HEK293 (cell line): ENCODE results near the gene OR5D14.

Source experiments
- CTCF ChIA-PET: fragments of 350-600 bp; formaldehyde crosslinking; extraction: SDS; loops from one replicate; lab custom pipeline; 2021; ENCODE audit warnings: antibody characterized with exemption; lab: Yijun Ruan, JAX
- POLR2A ChIA-PET: fragments of 300-600 bp; formaldehyde crosslinking; extraction: SDS; loops from one replicate; lab custom pipeline; 2020; ENCODE audit warnings: antibody characterized with exemption, inconsistent platforms; lab: Yijun Ruan, JAX
- H3K27ac ChIP-seq: fragments of 200-500 bp; sonication (Bioruptor generic); 2 replicates; pipeline ENCODE4 v1.5.1; 2014; ENCODE audit warnings: low read depth, low read length, control low read depth, inconsistent platforms; ENCODE audit errors: extremely low read depth
- H3K36me3 ChIP-seq, 2 experiments: fragments of 200-500 bp in 1 of 2; sonication (Bioruptor generic) in 1 of 2; 1 replicate in 1 of 2; 2 replicates in 1 of 2; pipeline ENCODE4 v1.5.1; 2014 to 2017; ENCODE audit warnings: inconsistent platforms in 2 of 2, low read length in 2 of 2; ENCODE audit not compliant: control insufficient read depth in 2 of 2, insufficient read depth in 1 of 2
- H3K4me1 ChIP-seq: fragments of 200-500 bp; sonication (Bioruptor generic); 2 replicates; pipeline ENCODE4 v1.5.1; 2014; ENCODE audit warnings: mild to moderate bottlenecking, low read length, inconsistent platforms; ENCODE audit not compliant: control insufficient read depth, insufficient read depth
- H3K4me3 ChIP-seq: 2 replicates; pipeline ENCODE4 v1.5.1; 2011; ENCODE audit warnings: low read depth, mild to moderate bottlenecking, control low read depth, low read length, moderate library complexity
- H3K9me3 ChIP-seq: fragments of 200-500 bp; sonication (Bioruptor generic); 2 replicates; pipeline ENCODE4 v1.5.1; 2014; ENCODE audit warnings: low read depth, low read length, inconsistent platforms; ENCODE audit not compliant: control insufficient read depth, insufficient read depth
- GLI2 ChIP-seq: fragments of 450-650 bp; formaldehyde crosslinking; IDR thresholded peaks from 2 replicates; pipeline ENCODE4; 2017; ENCODE audit warnings: missing biosample characterization, missing genetic modification characterization, low read depth, borderline replicate concordance
- GLI4 ChIP-seq: fragments of 450-650 bp; formaldehyde crosslinking; IDR thresholded peaks from 2 replicates; pipeline ENCODE4 v1.5.1; 2016; ENCODE audit warnings: missing biosample characterization, missing genetic modification characterization
- SP2 ChIP-seq: fragments of 450-650 bp; formaldehyde crosslinking; IDR thresholded peaks from 2 replicates; pipeline ENCODE4 v1.5.1; 2016; ENCODE audit warnings: missing biosample characterization, missing genetic modification characterization
- ZNF10 ChIP-seq: fragments of 450-650 bp; formaldehyde crosslinking; IDR thresholded peaks from 2 replicates; pipeline ENCODE4 v1.5.1; 2017; ENCODE audit warnings: missing biosample characterization, missing genetic modification characterization
- ZNF112 ChIP-seq: fragments of 450-650 bp; formaldehyde crosslinking; IDR thresholded peaks from 2 replicates; pipeline ENCODE4 v1.5.0; 2017; ENCODE audit warnings: missing biosample characterization, missing genetic modification characterization
- ZNF214 ChIP-seq: fragments of 450-650 bp; formaldehyde crosslinking; IDR thresholded peaks from 2 replicates; pipeline ENCODE4 v1.5.1; 2017; ENCODE audit warnings: missing biosample characterization, mild to moderate bottlenecking, missing genetic modification characterization, borderline replicate concordance
- ZNF266 ChIP-seq: fragments of 450-650 bp; formaldehyde crosslinking; IDR thresholded peaks from 2 replicates; pipeline ENCODE4 v1.5.1; 2016; ENCODE audit warnings: missing biosample characterization, missing genetic modification characterization, low read depth
- ZNF354C ChIP-seq: fragments of 450-650 bp; formaldehyde crosslinking; IDR thresholded peaks from 2 replicates; pipeline ENCODE4 v1.5.1; 2016; ENCODE audit warnings: missing biosample characterization, missing genetic modification characterization, low read depth, borderline replicate concordance
- ZNF510 ChIP-seq: fragments of 450-650 bp; formaldehyde crosslinking; IDR thresholded peaks from 2 replicates; pipeline ENCODE4 v1.5.1; 2018; ENCODE audit warnings: mild to moderate bottlenecking, missing genetic modification characterization, missing biosample characterization; ENCODE audit not compliant: insufficient replicate concordance
- ZNF561 ChIP-seq: fragments of 450-650 bp; IDR thresholded peaks from 2 replicates; pipeline ENCODE4 v1.5.1; 2018; ENCODE audit warnings: missing biosample characterization, missing genetic modification characterization, borderline replicate concordance
- ZNF585B ChIP-seq: fragments of 450-650 bp; formaldehyde crosslinking; IDR thresholded peaks from 2 replicates; pipeline ENCODE4 v1.5.1; 2016; ENCODE audit warnings: missing biosample characterization, missing genetic modification characterization
- ZNF621 ChIP-seq: fragments of 450-650 bp; formaldehyde crosslinking; IDR thresholded peaks from 2 replicates; pipeline ENCODE4 v1.5.1; 2017; ENCODE audit warnings: missing biosample characterization, missing genetic modification characterization
- ZNF658 ChIP-seq: fragments of 450-650 bp; formaldehyde crosslinking; IDR thresholded peaks from 2 replicates; pipeline ENCODE4; 2016; ENCODE audit warnings: missing biosample characterization, missing genetic modification characterization
- TF ChIP-seq, protein P1 (sequence below): fragments of 450-650 bp; formaldehyde crosslinking; IDR thresholded peaks from 2 replicates; pipeline ENCODE4 v1.5.1; 2016; ENCODE audit warnings: missing biosample characterization, missing genetic modification characterization
- TF ChIP-seq, protein P2 (sequence below): fragments of 450-650 bp; IDR thresholded peaks from 2 replicates; pipeline ENCODE4 v1.5.1; 2018; ENCODE audit warnings: missing biosample characterization, mild to moderate bottlenecking, missing genetic modification characterization
- TF ChIP-seq, protein P3 (sequence below): fragments of 450-650 bp; formaldehyde crosslinking; IDR thresholded peaks from 2 replicates; pipeline ENCODE4 v1.5.1; 2016; ENCODE audit warnings: missing biosample characterization, missing genetic modification characterization, low read depth
- TF ChIP-seq, protein P4 (sequence below): fragments of 450-650 bp; formaldehyde crosslinking; IDR thresholded peaks from 2 replicates; pipeline ENCODE4 v1.5.1; 2016; ENCODE audit warnings: missing biosample characterization, missing genetic modification characterization, borderline replicate concordance
- TF ChIP-seq, protein P5 (sequence below): fragments of 450-650 bp; formaldehyde crosslinking; IDR thresholded peaks from 2 replicates; pipeline ENCODE4 v1.5.1; 2016; ENCODE audit warnings: missing biosample characterization, missing genetic modification characterization

OR5D14 gene

DNA sequence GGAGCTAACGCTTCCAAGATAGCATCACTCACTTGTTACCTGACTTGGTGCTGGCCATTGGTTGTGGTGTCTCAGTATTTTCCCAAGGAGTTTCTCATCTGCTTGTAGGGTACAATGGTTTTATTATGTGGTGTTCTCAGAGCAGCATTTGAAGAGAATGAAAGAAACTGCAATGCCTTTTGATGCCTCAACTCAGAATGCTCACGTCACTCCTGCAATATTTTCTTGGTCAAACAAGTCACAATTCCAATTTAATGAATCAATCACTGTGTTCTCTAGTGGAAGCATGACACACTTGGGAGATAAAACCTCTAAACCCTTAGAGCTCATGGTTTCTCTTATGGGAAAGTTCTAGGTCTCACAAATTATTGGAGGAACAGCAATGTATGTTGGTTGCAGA, 2.0 kb upstream of the OR5D14 start (continued):
- TF ChIP-seq, protein P1, sequence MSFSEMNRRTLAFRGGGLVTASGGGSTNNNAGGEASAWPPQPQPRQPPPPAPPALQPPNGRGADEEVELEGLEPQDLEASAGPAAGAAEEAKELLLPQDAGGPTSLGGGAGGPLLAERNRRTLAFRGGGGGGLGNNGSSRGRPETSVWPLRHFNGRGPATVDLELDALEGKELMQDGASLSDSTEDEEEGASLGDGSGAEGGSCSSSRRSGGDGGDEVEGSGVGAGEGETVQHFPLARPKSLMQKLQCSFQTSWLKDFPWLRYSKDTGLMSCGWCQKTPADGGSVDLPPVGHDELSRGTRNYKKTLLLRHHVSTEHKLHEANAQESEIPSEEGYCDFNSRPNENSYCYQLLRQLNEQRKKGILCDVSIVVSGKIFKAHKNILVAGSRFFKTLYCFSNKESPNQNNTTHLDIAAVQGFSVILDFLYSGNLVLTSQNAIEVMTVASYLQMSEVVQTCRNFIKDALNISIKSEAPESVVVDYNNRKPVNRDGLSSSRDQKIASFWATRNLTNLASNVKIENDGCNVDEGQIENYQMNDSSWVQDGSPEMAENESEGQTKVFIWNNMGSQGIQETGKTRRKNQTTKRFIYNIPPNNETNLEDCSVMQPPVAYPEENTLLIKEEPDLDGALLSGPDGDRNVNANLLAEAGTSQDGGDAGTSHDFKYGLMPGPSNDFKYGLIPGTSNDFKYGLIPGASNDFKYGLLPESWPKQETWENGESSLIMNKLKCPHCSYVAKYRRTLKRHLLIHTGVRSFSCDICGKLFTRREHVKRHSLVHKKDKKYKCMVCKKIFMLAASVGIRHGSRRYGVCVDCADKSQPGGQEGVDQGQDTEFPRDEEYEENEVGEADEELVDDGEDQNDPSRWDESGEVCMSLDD (tag by site-specific recombination), result no peak

DNA sequence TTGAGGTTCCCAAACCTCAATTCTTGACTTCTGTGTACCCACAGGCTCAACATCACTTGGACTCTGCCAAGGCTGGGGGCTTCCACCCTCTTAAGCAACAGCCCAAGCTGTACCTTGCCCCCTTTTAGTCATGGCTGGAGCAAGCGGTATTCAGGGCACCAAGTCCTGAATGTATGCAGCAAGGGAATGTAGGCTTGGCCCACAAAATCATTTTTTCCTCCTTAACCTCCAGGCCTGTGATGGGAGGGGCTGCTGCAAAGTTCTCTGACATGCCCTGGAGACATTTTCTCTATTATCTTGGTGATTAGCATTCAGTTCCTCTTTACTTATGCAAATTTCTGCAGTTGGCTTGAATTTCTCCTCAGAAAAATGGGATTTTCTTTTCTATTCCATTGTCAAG, 10.9 kb downstream of the OR5D14 start:
- Histone ChIP-seq H3K9me3 (no peaks in the 10 kb centered on the region), H3K4me3 (no peak overlapping the region), H3K27ac (no peak overlapping the region), H3K4me1 (no peaks in the 10 kb centered on the region), H3K36me3 (no peaks in the 10 kb centered on the region)
- CTCF ChIA-PET, result no interaction called here
- TF ChIP-seq ZNF585B (tag by site-specific recombination) (peak; percentile 59), GLI4 (tag by site-specific recombination) (no peak)
- TF ChIP-seq, protein P2, sequence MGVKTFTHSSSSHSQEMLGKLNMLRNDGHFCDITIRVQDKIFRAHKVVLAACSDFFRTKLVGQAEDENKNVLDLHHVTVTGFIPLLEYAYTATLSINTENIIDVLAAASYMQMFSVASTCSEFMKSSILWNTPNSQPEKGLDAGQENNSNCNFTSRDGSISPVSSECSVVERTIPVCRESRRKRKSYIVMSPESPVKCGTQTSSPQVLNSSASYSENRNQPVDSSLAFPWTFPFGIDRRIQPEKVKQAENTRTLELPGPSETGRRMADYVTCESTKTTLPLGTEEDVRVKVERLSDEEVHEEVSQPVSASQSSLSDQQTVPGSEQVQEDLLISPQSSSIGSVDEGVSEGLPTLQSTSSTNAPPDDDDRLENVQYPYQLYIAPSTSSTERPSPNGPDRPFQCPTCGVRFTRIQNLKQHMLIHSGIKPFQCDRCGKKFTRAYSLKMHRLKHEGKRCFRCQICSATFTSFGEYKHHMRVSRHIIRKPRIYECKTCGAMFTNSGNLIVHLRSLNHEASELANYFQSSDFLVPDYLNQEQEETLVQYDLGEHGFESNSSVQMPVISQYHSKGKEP (tag by site-specific recombination), result no peak
- POLR2A ChIA-PET, result no interaction called here

DNA sequence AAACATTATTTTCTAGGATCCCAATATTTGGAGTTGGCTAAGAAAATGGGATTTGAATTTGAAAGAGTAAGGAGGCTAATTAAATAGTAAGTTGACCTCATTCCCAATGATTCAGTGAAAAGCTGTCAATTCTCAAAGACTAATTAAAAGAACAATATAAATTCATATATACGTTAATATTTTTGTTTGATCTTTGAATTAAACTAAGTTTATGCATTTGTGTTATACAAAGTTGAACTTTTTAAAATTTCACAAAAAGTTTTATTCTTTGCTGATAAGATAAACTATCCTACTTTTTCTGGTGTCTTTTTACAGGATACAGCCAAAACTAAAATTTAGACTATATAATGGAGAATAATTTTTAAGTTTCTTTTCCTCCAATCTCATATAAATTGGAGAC, 15.7 kb downstream of the OR5D14 start, which contains the start of gene OR5L1:
OR5L1 (plus strand) TSS at position 301 of the 400 bp plus-strand sequence. CDS start 100 bp downstream, outside the sequence.
- Histone ChIP-seq H3K4me3 (no peak within 1 kb of the TSS), H3K9me3 (no peaks in the 10 kb centered on the region), H3K27ac (no peak within 1 kb of the TSS), H3K4me1 (no peaks in the 10 kb centered on the region), H3K36me3 (no peaks in the 10 kb centered on the region)
- CTCF ChIA-PET, result no interaction called here
- no peak for TF ChIP-seq ZNF10
- POLR2A ChIA-PET, result no interaction called here

DNA sequence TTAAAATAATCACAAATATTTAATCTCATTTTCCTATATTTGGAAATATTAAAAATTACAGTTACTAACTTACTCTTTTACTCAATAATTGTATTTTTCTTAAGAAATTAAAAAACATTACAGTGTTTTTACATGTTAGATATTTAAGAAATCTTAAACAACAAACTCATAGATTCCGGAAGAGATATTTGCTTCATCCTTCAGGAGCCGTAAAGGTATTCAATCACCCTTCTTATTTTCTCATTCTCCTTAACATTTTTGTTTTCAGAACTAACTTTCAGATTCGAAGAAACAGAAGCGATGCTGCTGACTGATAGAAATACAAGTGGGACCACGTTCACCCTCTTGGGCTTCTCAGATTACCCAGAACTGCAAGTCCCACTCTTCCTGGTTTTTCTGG, 24.0 kb downstream of the OR5D14 start, which contains the start of gene OR5D18:
OR5D18 (plus strand) TSS at position 301 of the 400 bp plus-strand sequence; CDS start at position 301, 0 bp downstream.
- POLR2A ChIA-PET, result no interaction called here
- CTCF ChIA-PET, result no interaction called here
- no peaks in the 10 kb centered on the region for H3K4me1 ChIP-seq

DNA sequence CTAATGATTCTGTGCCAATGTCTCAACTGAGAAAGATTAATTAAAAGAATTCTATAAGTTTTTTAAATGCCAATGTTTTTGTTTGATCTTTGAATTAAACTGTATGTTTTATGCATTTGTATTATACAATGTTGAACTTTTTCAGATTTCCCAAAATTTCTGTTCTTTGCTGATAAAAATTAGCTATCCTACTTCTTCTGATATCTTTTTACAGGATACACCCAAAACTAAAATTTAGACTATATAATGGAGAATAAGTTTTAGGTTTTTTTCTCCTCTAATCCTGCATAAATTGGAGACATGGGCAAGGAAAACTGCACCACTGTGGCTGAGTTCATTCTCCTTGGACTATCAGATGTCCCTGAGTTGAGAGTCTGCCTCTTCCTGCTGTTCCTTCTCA, 31.6 kb downstream of the OR5D14 start, which contains the start of gene OR5L2:
OR5L2 (plus strand) TSS at position 301 of the 400 bp plus-strand sequence; CDS start at position 301, 0 bp downstream.
- Histone ChIP-seq H3K4me1 (no peaks in the 10 kb centered on the region), H3K36me3 (no peaks in the 10 kb centered on the region), H3K27ac (no peak within 1 kb of the TSS), H3K9me3 (no peaks in the 10 kb centered on the region), H3K4me3 (no peak within 1 kb of the TSS)
- POLR2A ChIA-PET, result no interaction called here
- CTCF ChIA-PET, result no interaction called here
- TF ChIP-seq, protein P3, sequence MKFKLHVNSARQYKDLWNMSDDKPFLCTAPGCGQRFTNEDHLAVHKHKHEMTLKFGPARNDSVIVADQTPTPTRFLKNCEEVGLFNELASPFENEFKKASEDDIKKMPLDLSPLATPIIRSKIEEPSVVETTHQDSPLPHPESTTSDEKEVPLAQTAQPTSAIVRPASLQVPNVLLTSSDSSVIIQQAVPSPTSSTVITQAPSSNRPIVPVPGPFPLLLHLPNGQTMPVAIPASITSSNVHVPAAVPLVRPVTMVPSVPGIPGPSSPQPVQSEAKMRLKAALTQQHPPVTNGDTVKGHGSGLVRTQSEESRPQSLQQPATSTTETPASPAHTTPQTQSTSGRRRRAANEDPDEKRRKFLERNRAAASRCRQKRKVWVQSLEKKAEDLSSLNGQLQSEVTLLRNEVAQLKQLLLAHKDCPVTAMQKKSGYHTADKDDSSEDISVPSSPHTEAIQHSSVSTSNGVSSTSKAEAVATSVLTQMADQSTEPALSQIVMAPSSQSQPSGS (tag by site-specific recombination), result no peak
- no peak for TF ChIP-seq ZNF561 (tag by site-specific recombination)
- no peak for TF ChIP-seq ZNF510 (tag by site-specific recombination)
- no peak for TF ChIP-seq ZNF354C (tag by site-specific recombination)
- TF ChIP-seq, protein P4, sequence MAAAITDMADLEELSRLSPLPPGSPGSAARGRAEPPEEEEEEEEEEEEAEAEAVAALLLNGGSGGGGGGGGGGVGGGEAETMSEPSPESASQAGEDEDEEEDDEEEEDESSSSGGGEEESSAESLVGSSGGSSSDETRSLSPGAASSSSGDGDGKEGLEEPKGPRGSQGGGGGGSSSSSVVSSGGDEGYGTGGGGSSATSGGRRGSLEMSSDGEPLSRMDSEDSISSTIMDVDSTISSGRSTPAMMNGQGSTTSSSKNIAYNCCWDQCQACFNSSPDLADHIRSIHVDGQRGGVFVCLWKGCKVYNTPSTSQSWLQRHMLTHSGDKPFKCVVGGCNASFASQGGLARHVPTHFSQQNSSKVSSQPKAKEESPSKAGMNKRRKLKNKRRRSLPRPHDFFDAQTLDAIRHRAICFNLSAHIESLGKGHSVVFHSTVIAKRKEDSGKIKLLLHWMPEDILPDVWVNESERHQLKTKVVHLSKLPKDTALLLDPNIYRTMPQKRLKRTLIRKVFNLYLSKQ (tag by site-specific recombination), result no peak
- TF ChIP-seq ZNF112 (tag by site-specific recombination), result no peak

More for the DNA sequence above, 24.0 kb downstream of the OR5D14 start, which contains the start of gene OR5D18:
- no peaks in the 10 kb centered on the region for H3K9me3 ChIP-seq
- H3K4me3 ChIP-seq, result no peak within 1 kb of the TSS
- no peaks in the 10 kb centered on the region for H3K36me3 ChIP-seq
- H3K27ac ChIP-seq, result no peak within 1 kb of the TSS
- TF ChIP-seq ZNF658 (no peak), ZNF266 (no peak), GLI2 (tag by site-specific recombination) (no peak), ZNF214 (no peak), SP2 (tag by site-specific recombination) (no peak), ZNF621 (tag by site-specific recombination) (no peak)
- TF ChIP-seq, protein P5, sequence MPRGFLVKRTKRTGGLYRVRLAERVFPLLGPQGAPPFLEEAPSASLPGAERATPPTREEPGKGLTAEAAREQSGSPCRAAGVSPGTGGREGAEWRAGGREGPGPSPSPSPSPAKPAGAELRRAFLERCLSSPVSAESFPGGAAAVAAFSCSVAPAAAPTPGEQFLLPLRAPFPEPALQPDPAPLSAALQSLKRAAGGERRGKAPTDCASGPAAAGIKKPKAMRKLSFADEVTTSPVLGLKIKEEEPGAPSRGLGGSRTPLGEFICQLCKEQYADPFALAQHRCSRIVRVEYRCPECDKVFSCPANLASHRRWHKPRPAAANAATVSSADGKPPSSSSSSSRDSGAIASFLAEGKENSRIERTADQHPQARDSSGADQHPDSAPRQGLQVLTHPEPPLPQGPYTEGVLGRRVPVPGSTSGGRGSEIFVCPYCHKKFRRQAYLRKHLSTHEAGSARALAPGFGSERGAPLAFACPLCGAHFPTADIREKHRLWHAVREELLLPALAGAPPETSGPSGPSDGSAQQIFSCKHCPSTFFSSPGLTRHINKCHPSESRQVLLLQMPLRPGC (tag by site-specific recombination), result no peak
